GM18526 (cell line): ENCODE data around the gene ABLIM2.

Source experiments
- POLR2A ChIP-seq: IDR thresholded peaks from 3 replicates; pipeline ENCODE4 v1.6.1; 2011; ENCODE audit not compliant: insufficient read length; ENCODE audit errors: extremely low read depth

The ABLIM2 gene

GRCh38 chr4:8157944-8158709 is 486 bp downstream of the ABLIM2 start:
- no peak for TF ChIP-seq POLR2A

DNA sequence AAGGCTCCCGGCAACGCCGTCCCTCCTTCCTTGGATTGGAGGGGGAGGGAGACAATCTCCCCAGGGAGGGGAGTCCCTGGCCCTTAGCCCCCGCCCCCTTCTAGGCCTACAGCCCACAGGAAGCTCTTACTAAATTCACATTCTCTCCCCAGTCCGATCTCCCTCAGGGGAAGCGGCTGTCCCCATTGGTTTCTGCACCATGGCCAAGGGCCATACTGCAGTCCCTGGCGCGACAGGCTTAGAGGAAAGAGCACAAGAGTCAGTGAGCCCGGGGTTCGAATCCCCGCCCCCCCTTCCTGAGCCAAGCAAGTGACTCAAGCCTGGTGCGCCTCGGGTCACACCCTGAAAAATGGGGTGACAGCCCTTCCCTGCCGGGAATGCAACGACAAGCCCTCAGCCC is 1.1 kb downstream of the ABLIM2 start:
- no peak for TF ChIP-seq POLR2A

GRCh38 chr4:8156617-8157016 is 2.0 kb downstream of the ABLIM2 start:
- no peak for TF ChIP-seq POLR2A

GRCh38 chr4:8155660-8156421 is 2.8 kb downstream of the ABLIM2 start:
- TF ChIP-seq POLR2A = no peak

GRCh38 chr4:8155048-8155447 is 3.6 kb downstream of the ABLIM2 start:
- TF ChIP-seq POLR2A = no peak

GRCh38 chr4:8153441-8153840 is 5.2 kb downstream of the ABLIM2 start:
- no peak for TF ChIP-seq POLR2A

DNA sequence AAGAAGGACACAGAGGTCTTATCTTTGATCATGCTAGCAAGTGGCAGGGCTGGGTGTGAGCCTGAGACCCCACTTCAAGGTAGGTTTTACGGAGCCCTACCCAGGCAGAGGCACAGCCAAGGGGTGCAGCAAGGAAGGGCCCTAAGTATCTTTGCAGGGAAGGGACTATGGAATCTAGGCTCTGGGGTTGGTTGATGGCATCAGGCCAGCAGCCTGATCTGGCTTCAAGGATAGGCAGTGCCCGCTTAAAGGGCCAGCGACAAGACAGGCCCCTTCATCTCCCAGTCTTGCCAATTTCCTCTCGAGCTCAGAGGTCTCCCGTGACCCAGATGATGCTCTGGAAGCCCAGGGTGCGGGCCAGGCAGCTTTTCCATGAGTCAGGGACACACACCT is 5.8 kb downstream of the ABLIM2 start:
- no peak for TF ChIP-seq POLR2A

GRCh38 chr4:8152090-8152864 is 6.3 kb downstream of the ABLIM2 start:
- TF ChIP-seq POLR2A = no peak

DNA sequence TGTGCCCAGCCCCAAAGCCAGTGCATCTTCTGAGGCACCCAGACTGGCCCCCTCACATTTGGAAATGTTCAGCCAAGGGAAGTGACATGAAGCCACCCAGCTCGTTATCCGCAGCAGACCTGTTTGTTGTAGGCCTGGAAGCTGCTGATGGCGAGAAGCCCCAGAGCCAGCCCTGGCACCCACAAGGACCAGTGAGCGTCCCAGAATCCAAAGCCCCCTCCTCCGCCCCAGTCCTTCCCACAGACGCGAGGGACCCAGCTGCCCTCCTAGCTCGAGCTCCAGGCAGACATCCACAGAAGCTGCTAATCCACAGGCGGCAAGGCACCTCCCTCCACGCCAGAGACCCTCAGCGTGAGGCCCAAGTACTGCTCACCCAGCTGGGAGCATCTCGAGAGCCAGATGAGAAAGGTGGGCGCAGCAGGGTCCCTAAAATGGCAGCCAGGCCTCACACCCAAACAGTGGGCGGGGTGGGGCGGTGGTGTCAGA is 7.4 kb downstream of the ABLIM2 start:
- no peak for TF ChIP-seq POLR2A

- TF ChIP-seq POLR2A = no peak
These were observed 8.2 kb downstream of the ABLIM2 start for GRCh38 chr4:8150152-8151090.

GRCh38 chr4:8149664-8150063 is 8.9 kb downstream of the ABLIM2 start:
- no peak for TF ChIP-seq POLR2A

- no peak for TF ChIP-seq POLR2A
These were observed 9.7 kb downstream of the ABLIM2 start for GRCh38 chr4:8148785-8149435.

DNA sequence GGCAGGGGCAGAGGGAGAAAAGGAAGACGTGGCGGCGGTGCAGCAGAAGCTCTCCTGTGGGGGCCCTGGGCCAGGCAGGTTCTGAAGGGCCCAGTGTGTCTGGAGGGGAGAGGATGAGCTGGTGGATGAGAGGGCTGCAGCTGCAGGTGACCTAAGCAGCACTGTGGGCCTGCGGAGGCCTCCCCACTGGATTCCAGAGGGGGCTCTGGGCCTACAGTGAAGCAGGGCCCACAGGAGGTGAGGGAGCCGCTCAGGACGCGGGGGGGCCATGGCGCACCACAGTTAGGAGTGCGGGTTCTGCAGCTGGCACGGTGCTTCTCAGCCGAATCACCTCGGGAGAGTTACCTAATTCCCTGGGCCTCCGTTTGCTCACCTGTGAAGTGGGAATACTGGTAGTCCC is 10.5 kb downstream of the ABLIM2 start:
- no peak for TF ChIP-seq POLR2A
